ENCODE measurements around the gene SLC11A1.

The SLC11A1 gene

DNA sequence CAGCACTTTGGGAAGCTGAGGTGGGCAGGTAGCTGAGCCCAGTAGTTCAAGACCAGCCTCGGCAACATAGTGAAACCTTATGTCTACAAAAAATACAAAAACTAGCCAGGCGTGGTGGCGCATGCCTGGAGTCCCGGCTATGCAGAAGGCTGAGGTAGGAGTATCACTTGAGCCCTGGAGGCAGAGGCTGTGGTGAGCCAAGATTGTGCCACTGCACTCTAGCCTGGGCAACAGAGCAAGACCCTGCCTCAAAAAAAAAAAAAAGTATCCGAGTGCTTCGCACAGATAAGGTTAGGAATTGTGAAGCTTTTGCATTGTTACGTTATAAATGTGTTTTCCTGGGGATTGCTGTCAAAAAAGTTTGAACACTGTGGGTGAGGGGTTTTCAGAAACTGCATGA lies 21.7 kb downstream of the SLC11A1 start:
- peak overlapping the region; percentile 2; the same call in 1 of the 2 replicates for H3K27ac ChIP-seq
- TF ChIP-seq, protein P1, sequence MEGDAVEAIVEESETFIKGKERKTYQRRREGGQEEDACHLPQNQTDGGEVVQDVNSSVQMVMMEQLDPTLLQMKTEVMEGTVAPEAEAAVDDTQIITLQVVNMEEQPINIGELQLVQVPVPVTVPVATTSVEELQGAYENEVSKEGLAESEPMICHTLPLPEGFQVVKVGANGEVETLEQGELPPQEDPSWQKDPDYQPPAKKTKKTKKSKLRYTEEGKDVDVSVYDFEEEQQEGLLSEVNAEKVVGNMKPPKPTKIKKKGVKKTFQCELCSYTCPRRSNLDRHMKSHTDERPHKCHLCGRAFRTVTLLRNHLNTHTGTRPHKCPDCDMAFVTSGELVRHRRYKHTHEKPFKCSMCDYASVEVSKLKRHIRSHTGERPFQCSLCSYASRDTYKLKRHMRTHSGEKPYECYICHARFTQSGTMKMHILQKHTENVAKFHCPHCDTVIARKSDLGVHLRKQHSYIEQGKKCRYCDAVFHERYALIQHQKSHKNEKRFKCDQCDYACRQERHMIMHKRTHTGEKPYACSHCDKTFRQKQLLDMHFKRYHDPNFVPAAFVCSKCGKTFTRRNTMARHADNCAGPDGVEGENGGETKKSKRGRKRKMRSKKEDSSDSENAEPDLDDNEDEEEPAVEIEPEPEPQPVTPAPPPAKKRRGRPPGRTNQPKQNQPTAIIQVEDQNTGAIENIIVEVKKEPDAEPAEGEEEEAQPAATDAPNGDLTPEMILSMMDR (conservative IDR thresholded peaks at IDR 0.05), result no peak

DNA sequence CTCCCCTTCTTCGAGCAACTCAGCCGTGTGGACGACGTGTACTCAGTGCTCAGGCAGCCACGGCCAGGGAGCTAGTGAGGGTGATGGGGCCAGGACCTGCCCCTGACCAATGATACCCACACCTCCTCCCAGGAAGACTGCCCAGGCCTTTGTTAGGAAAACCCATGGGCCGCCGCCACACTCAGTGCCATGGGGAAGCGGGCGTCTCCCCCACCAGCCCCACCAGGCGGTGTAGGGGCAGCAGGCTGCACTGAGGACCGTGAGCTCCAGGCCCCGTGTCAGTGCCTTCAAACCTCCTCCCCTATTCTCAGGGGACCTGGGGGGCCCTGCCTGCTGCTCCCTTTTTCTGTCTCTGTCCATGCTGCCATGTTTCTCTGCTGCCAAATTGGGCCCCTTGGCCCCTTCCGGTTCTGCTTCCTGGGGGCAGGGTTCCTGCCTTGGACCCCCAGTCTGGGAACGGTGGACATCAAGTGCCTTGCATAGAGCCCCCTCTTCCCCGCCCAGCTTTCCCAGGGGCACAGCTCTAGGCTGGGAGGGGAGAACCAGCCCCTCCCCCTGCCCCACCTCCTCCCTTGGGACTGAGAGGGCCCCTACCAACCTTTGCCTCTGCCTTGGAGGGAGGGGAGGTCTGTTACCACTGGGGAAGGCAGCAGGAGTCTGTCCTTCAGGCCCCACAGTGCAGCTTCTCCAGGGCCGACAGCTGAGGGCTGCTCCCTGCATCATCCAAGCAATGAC lies 22.4 kb downstream of the SLC11A1 start:
- H3K27ac ChIP-seq, result peak overlapping the region; percentile 91
- TF ChIP-seq, protein P1 (conservative IDR thresholded peaks at IDR 0.05), result no peak

DNA sequence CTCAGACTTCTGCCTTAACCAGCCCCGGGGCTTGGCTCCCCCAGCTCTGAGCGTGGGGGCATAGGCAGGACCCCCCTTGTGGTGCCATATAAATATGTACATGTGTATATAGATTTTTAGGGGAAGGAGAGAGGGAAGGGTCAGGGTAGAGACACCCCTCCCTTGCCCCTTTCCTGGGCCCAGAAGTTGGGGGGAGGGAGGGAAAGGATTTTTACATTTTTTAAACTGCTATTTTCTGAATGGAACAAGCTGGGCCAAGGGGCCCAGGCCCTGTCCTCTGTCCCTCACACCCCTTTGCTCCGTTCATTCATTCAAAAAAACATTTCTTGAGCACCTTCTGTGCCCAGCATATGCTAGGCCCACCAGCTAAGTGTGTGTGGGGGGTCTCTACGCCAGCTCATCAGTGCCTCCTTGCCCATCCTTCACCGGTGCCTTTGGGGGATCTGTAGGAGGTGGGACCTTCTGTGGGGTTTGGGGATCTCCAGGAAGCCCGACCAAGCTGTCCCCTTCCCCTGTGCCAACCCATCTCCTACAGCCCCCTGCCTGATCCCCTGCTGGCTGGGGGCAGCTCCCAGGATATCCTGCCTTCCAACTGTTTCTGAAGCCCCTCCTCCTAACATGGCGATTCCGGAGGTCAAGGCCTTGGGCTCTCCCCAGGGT lies 23.1 kb downstream of the SLC11A1 start:
- TF ChIP-seq, protein P1 (conservative IDR thresholded peaks at IDR 0.05), result no peak
- peak overlapping the region; percentile 91 for H3K27ac ChIP-seq

GRCh38 chr2:218405746-218406208 lies 23.7 kb downstream of the SLC11A1 start:
- H3K27ac ChIP-seq, result peak overlapping the region; percentile 91
- TF ChIP-seq, protein P1 (conservative IDR thresholded peaks at IDR 0.05), result no peak

DNA sequence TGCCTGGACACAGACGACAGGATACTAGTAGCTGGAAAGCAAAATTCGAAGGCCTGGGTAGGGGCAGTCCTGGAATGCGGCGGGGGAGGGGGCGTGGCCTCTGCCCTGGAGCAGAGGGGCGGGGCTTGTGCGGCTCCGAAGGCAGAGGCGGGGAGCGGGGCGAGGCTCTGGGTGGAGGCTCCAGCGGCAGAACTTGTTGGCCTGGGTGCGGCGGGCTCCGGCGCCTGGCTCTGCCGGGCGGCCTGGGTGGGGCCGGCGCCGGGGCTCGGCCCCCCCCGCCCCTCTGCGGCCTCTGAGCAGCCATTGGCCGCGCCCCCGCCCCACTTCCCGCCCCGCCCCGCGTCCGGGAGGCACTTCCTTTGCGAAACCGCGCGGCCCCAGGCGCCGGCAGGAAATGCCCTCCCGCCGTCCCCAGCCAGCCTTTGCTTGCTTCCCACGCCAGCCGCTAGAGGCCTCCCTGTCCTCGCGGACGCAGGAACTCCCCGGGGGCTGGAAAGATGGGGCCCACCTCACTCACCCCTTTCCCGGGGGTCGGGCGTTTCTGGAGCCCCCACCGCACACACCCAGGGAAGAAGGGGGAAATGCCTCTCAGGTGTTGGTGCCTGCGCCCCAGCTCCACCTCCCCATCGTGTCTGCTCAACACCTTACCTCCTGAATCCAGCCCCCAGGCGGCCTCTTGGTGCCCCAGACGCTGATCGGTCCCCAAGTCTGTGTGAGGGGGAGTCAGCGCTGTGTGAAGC lies 24.3 kb downstream of the SLC11A1 start:
- TF ChIP-seq, protein P1 (conservative IDR thresholded peaks at IDR 0.05), result peak; percentile 84
- peak overlapping the region; percentile 91 for H3K27ac ChIP-seq

GRCh38 chr2:218406949-218407618 lies 25.0 kb downstream of the SLC11A1 start:
- TF ChIP-seq, protein P1 (conservative IDR thresholded peaks at IDR 0.05), result no peak
- H3K27ac ChIP-seq, result peak overlapping the region; percentile 91
